ENCODE data around the gene OR1D2. TPM values are rescaled to one million over a fixed set of nuclear protein-coding genes. Genes with fewer than 3 reads are reported as not detected.

Gene OR1D2
- total and polyA plus RNA-seq, 2 of the 4 experiments (the other 2 are of a cell fraction): not detected

- Histone ChIP-seq H2BK15ac (ENCODE audit: low read depth, low read length) (no peak overlapping the region), H2AK5ac (ENCODE audit: low read depth, low read length) (no peak overlapping the region), H3K56ac (ENCODE audit: extremely low read depth, insufficient read depth, low read length) (no peak overlapping the region), H4K8ac (ENCODE audit: low read depth in 2 of 2, low read length in 2 of 2) (no peak overlapping the region), H4K91ac (ENCODE audit: insufficient read depth, low read depth, low read length) (no peak overlapping the region), H2BK120ac (ENCODE audit: low read depth, low read length) (no peak overlapping the region), H3K4me2 (ENCODE audit: low read depth, low read length) (no peak overlapping the region), H3K27ac (ENCODE audit: insufficient read depth, low read length) (no peak overlapping the region), H3K27me3 (ENCODE audit: control insufficient read depth, insufficient read depth, low read length) (no peaks in the 10 kb centered on the region; the same call in 1 of the 2 replicates), H2AK9ac (replicated peaks; ENCODE audit: low read depth, low read length, poor library complexity) (no peak overlapping the region), H2BK5ac (ENCODE audit: low read depth, low read length, poor library complexity, severe bottlenecking) (no peak overlapping the region), H3K9me3 (ENCODE audit: control insufficient read depth, insufficient read depth, low read length) (peaks cover 12% of the 10 kb centered on the region), H3K79me1 (ENCODE audit: low read depth in 1 of 2, low read length in 2 of 2) (no peaks in the 10 kb centered on the region), H3K23ac (ENCODE audit: low read depth, low read length) (no peak overlapping the region), H3K4me1 (ENCODE audit: control insufficient read depth, insufficient read depth, low read length) (no peaks in the 10 kb centered on the region), H3K18ac (ENCODE audit: low read depth, low read length) (no peak overlapping the region), H2BK20ac (ENCODE audit: low read depth, low read length) (no peak overlapping the region), H4K20me1 (ENCODE audit: insufficient read depth, low read length) (no peaks in the 10 kb centered on the region; the same call in 1 of the 2 replicates), H3K4me3 (ENCODE audit: insufficient read depth, low read depth, low read length) (no peak overlapping the region), H3K36me3 (ENCODE audit: control insufficient read depth, insufficient read depth, low read length) (no peaks in the 10 kb centered on the region), H3K9ac (ENCODE audit: low read depth, low read length) (no peak overlapping the region), H2AFZ (replicated peaks; ENCODE audit: low read length, poor library complexity) (no peak overlapping the region), H3K4ac (ENCODE audit: low read depth, low read length) (no peak overlapping the region), H3K9me1 (ENCODE audit: insufficient read depth, low read length) (no peaks in the 10 kb centered on the region), H3K14ac (replicated peaks; ENCODE audit: low read depth, low read length) (no peak overlapping the region), H4K5ac (ENCODE audit: low read depth, low read length) (no peak overlapping the region)
- CTCF ChIA-PET: no interaction called here
- POLR2A ChIA-PET (ENCODE audit: unreplicated experiment): no interaction called here
- intact Hi-C loops (cut with micrococcal nuclease) (loop anchor here (10.0 kb wide), 1 partner anchor 691 kb away; no protein-coding TSS in a partner anchor), dilution Hi-C loops (cut with HindIII; ENCODE audit: low sequenced_read_pairs, unreplicated experiment) (no loop called here), in situ Hi-C loops (cut with MboI; ENCODE audit: low sequenced_read_pairs) (loop anchor here (10.0 to 25.0 kb wide), 2 partner anchors 601 to 768 kb away; partner anchors contain the start of gene ITGAE)
- WGBS, 2 experiments (ENCODE audit: extremely low coverage in 2 of 2, insufficient read length in 1 of 2): 45% methylated on average over 4 of the region's 11 CpGs; no CpG with 5 or more reads in 1 of the 2 experiments
- DNase-seq: no peak
- TF ChIP-seq RAD21 (IDR thresholded peaks at IDR 0.05; ENCODE audit: low read length): no peak
- no peak for ATAC-seq (ENCODE audit: low read depth)
- no TSS peak for BruUV-seq (replicated peaks)
Measured at GRCh38 chr17:3043737-3044365, 60.4 kb downstream of the OR1D2 start.

All from IMR-90 (cell line).